ENCODE measurements around the gene FASTKD2.

FASTKD2 gene

GRCh38 chr2:206739271-206739670, 26.1 kb upstream of the FASTKD2 start:
- Histone ChIP-seq H3K9ac (ENCODE audit: low read length in 5 of 5) (no peak overlapping the region), H3K36me3 (ENCODE audit: control insufficient read depth in 5 of 5, insufficient read depth in 5 of 5, low read length in 5 of 5) (no peaks in the 10 kb centered on the region)

DNA sequence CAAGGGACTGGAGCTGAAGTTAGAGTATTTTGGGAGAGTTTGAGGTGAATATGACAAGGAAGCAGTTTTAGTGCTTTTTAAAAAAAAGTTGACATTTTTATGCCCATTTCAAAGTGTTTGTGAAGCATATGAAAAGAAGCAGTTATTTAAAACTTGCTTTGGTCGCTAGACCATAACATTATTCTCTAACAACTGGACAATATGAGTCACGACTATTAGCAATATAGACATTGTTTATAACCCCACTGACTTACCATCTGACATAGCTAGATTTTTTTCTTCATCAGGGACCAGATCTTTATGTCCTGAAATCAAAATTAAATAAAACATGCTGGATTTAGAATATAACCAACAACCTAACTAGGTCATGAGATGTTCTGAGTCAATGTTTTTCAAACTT, 24.6 kb upstream of the FASTKD2 start:
- Histone ChIP-seq H3K27me3 (ENCODE audit: control insufficient read depth in 5 of 5, insufficient read depth in 4 of 5, low read length in 5 of 5) (peaks cover 0 to 2% (median 0%) of the 10 kb centered on the region in 5 donors), H3K27ac (ENCODE audit: low read depth, low read length) (no peak overlapping the region)

More at GRCh38 chr2:206739271-206739670, 26.1 kb upstream of the FASTKD2 start:
- Histone ChIP-seq H3K4me1 (ENCODE audit: control insufficient read depth in 5 of 5, insufficient read depth in 5 of 5, low read length in 5 of 5) (no peaks in the 10 kb centered on the region), H3K9me3 (ENCODE audit: control insufficient read depth in 5 of 5, low read length in 5 of 5) (no peaks in the 10 kb centered on the region), H3K27me3 (ENCODE audit: control insufficient read depth in 5 of 5, insufficient read depth in 4 of 5, low read length in 5 of 5) (peaks cover 0 to 2% (median 0%) of the 10 kb centered on the region in 5 donors), H3K27ac (ENCODE audit: low read depth, low read length) (no peak overlapping the region), H3K4me3 (ENCODE audit: low read depth in 1 of 5, low read length in 5 of 5) (no peak overlapping the region)

GRCh38 chr2:206756816-206757215, 8.6 kb upstream of the FASTKD2 start:
- Histone ChIP-seq H3K4me1 (ENCODE audit: control insufficient read depth in 5 of 5, insufficient read depth in 5 of 5, low read length in 5 of 5) (no peaks in the 10 kb centered on the region), H3K9ac (ENCODE audit: low read length in 5 of 5) (no peak overlapping the region), H3K27ac (ENCODE audit: low read depth, low read length) (no peak overlapping the region), H3K36me3 (ENCODE audit: control insufficient read depth in 5 of 5, insufficient read depth in 5 of 5, low read length in 5 of 5) (no peaks in the 10 kb centered on the region), H3K9me3 (ENCODE audit: control insufficient read depth in 5 of 5, low read length in 5 of 5) (no peaks in the 10 kb centered on the region), H3K27me3 (ENCODE audit: control insufficient read depth in 5 of 5, insufficient read depth in 4 of 5, low read length in 5 of 5) (peaks cover 0 to 2% (median under 1%) of the 10 kb centered on the region in 5 donors), H3K4me3 (ENCODE audit: low read depth in 1 of 5, low read length in 5 of 5) (no peak overlapping the region)

More for the DNA sequence above, 24.6 kb upstream of the FASTKD2 start:
- no peaks in the 10 kb centered on the region for H3K36me3 ChIP-seq (ENCODE audit: control insufficient read depth in 5 of 5, insufficient read depth in 5 of 5, low read length in 5 of 5)
- H3K9ac ChIP-seq (ENCODE audit: low read length in 5 of 5), result no peak overlapping the region
- no peak overlapping the region for H3K4me3 ChIP-seq (ENCODE audit: low read depth in 1 of 5, low read length in 5 of 5)
- no peaks in the 10 kb centered on the region for H3K9me3 ChIP-seq (ENCODE audit: control insufficient read depth in 5 of 5, low read length in 5 of 5)
- no peaks in the 10 kb centered on the region for H3K4me1 ChIP-seq (ENCODE audit: control insufficient read depth in 5 of 5, insufficient read depth in 5 of 5, low read length in 5 of 5)

- peak overlapping the region; percentile 96 for H3K27ac ChIP-seq (ENCODE audit: low read depth, low read length)
- no peaks in the 10 kb centered on the region for H3K9me3 ChIP-seq (ENCODE audit: control insufficient read depth in 5 of 5, low read length in 5 of 5)
- H3K4me3 ChIP-seq (ENCODE audit: low read depth in 1 of 5, low read length in 5 of 5), result peak overlapping the region; percentile 81 to 96 (median 92)
- H3K27me3 ChIP-seq (ENCODE audit: control insufficient read depth in 5 of 5, insufficient read depth in 4 of 5, low read length in 5 of 5), result peaks cover 0 to 6% (median 0%) of the 10 kb centered on the region in 5 donors
- peaks cover 1 to 16% (median 13%) of the 10 kb centered on the region in 5 donors for H3K4me1 ChIP-seq (ENCODE audit: control insufficient read depth in 5 of 5, insufficient read depth in 5 of 5, low read length in 5 of 5)
- H3K9ac ChIP-seq (ENCODE audit: low read length in 5 of 5), result peak overlapping the region in 4 of 5 donors; percentile 10 to 98 (median 90)
- peaks cover 2 to 9% (median 6%) of the 10 kb centered on the region in 5 donors for H3K36me3 ChIP-seq (ENCODE audit: control insufficient read depth in 5 of 5, insufficient read depth in 5 of 5, low read length in 5 of 5)
Measured at GRCh38 chr2:206764673-206765241, 649 bp upstream of the FASTKD2 start.

- H3K9ac ChIP-seq (ENCODE audit: low read length in 5 of 5), result peak overlapping the region in 4 of 5 donors; percentile 87 to 98 (median 90)
- H3K27ac ChIP-seq (ENCODE audit: low read depth, low read length), result peak overlapping the region; percentile 96
- H3K4me3 ChIP-seq (ENCODE audit: low read depth in 1 of 5, low read length in 5 of 5), result peak overlapping the region; percentile 81 to 100 (median 93)
- peaks cover 8 to 21% (median 17%) of the 10 kb centered on the region in 5 donors for H3K36me3 ChIP-seq (ENCODE audit: control insufficient read depth in 5 of 5, insufficient read depth in 5 of 5, low read length in 5 of 5)
- peaks cover 0 to 6% (median 0%) of the 10 kb centered on the region in 5 donors for H3K27me3 ChIP-seq (ENCODE audit: control insufficient read depth in 5 of 5, insufficient read depth in 4 of 5, low read length in 5 of 5)
- no peaks in the 10 kb centered on the region for H3K9me3 ChIP-seq (ENCODE audit: control insufficient read depth in 5 of 5, low read length in 5 of 5)
- peaks cover 1 to 16% (median 13%) of the 10 kb centered on the region in 5 donors for H3K4me1 ChIP-seq (ENCODE audit: control insufficient read depth in 5 of 5, insufficient read depth in 5 of 5, low read length in 5 of 5)
Measured at GRCh38 chr2:206766057-206766930, 888 bp downstream of the FASTKD2 start.

DNA sequence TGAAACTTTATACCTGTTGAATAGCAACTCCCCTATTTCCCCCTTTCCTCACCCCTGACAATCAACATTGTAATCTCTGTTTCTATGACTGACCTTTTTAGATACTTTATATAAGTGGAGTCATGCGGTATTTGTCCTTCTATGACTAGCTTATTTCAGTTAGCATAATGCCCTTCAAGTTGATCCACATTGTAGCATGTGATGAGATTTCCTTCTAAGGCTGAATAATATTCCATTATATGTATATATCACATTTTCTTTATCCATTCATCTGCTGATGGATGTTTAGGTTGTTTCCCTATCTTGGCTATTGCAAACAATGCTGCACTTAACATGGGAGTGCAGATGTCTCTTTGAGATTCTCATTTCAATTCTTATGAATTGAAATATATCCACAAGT, 9.5 kb downstream of the FASTKD2 start:
- H3K4me1 ChIP-seq (ENCODE audit: control insufficient read depth in 5 of 5, insufficient read depth in 5 of 5, low read length in 5 of 5), result no peaks in the 10 kb centered on the region
- H3K36me3 ChIP-seq (ENCODE audit: control insufficient read depth in 5 of 5, insufficient read depth in 5 of 5, low read length in 5 of 5), result peaks cover 38 to 65% (median 61%) of the 10 kb centered on the region in 5 donors

DNA sequence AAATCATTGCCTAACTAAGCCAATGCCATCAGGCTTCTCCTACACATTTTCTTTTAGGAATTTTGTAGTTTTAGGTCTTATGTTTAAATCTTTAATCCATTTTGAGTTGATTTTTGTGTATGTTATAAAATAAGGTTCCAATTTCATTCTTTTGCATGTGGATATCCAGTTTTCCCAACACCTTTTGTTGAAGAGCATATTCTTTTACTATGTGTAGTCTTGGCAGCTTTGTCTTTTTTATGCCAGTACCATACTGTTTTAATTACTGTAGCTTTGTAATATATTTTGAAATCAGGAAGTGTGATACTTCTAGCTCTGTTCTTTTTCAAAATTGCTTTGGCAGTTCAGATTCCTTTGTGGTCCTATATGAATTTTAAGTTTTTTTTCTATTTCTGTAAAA, 11.0 kb downstream of the FASTKD2 start:
- Histone ChIP-seq H3K36me3 (ENCODE audit: control insufficient read depth in 5 of 5, insufficient read depth in 5 of 5, low read length in 5 of 5) (peaks cover 39 to 65% (median 54%) of the 10 kb centered on the region in 5 donors), H3K4me1 (ENCODE audit: control insufficient read depth in 5 of 5, insufficient read depth in 5 of 5, low read length in 5 of 5) (no peaks in the 10 kb centered on the region), H3K9ac (ENCODE audit: low read length in 5 of 5) (no peak overlapping the region), H3K9me3 (ENCODE audit: control insufficient read depth in 5 of 5, low read length in 5 of 5) (peaks cover 0 to 7% (median 0%) of the 10 kb centered on the region in 5 donors), H3K27me3 (ENCODE audit: control insufficient read depth in 5 of 5, insufficient read depth in 4 of 5, low read length in 5 of 5) (no peaks in the 10 kb centered on the region), H3K27ac (ENCODE audit: low read depth, low read length) (no peak overlapping the region), H3K4me3 (ENCODE audit: low read depth in 1 of 5, low read length in 5 of 5) (no peak overlapping the region)

More for the DNA sequence above, 9.5 kb downstream of the FASTKD2 start:
- Histone ChIP-seq H3K4me3 (ENCODE audit: low read depth in 1 of 5, low read length in 5 of 5) (no peak overlapping the region), H3K27me3 (ENCODE audit: control insufficient read depth in 5 of 5, insufficient read depth in 4 of 5, low read length in 5 of 5) (no peaks in the 10 kb centered on the region), H3K9me3 (ENCODE audit: control insufficient read depth in 5 of 5, low read length in 5 of 5) (peaks cover 0 to 7% (median 0%) of the 10 kb centered on the region in 5 donors), H3K27ac (ENCODE audit: low read depth, low read length) (no peak overlapping the region), H3K9ac (ENCODE audit: low read length in 5 of 5) (no peak overlapping the region)

DNA sequence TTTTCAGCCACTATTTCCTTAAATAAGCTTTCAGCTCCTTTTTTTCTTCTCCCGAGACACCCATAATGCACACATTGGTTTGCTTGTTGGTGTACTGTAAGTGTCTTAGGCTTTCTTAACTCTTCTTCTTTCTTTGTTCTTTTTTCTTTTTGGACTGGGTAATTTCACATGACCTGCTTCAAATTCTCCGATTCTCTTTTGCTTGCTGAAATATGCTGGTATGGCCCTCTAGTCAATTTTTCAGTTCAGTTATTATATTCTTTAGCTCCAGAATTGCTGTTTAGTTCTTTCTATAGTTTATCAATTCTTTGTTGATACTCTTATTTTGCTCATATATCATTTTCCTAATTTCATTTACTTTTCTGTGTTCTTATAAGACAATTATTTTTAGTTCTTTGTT, 15.3 kb downstream of the FASTKD2 start:
- H3K4me3 ChIP-seq (ENCODE audit: low read depth in 1 of 5, low read length in 5 of 5), result no peak overlapping the region
- H3K9ac ChIP-seq (ENCODE audit: low read length in 5 of 5), result no peak overlapping the region
- peaks cover 38 to 62% (median 47%) of the 10 kb centered on the region in 5 donors for H3K36me3 ChIP-seq (ENCODE audit: control insufficient read depth in 5 of 5, insufficient read depth in 5 of 5, low read length in 5 of 5)
- no peaks in the 10 kb centered on the region for H3K4me1 ChIP-seq (ENCODE audit: control insufficient read depth in 5 of 5, insufficient read depth in 5 of 5, low read length in 5 of 5)
- H3K27ac ChIP-seq (ENCODE audit: low read depth, low read length), result no peak overlapping the region
- H3K27me3 ChIP-seq (ENCODE audit: control insufficient read depth in 5 of 5, insufficient read depth in 4 of 5, low read length in 5 of 5), result no peaks in the 10 kb centered on the region
- peaks cover 0 to 7% (median 0%) of the 10 kb centered on the region in 5 donors for H3K9me3 ChIP-seq (ENCODE audit: control insufficient read depth in 5 of 5, low read length in 5 of 5)

DNA sequence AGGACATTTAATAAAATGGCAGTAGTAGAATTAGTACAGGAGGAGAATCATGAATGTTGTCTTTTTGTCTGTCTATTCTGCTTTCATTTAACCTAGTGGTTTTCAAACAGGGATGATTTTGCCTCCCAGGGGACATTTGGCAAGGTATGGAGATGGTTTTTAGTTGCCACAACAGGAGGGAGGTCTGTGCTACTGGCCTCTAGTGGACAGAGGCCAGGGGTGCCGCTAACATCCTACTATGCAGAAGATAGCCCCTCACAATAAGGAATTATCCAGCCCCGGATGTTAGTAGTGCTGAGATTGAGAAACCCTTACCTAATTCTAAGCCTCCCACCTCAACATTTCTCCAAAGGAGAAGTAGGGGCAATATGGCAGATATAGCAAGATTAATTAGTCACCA, 18.3 kb downstream of the FASTKD2 start:
- Histone ChIP-seq H3K27ac (ENCODE audit: low read depth, low read length) (no peak overlapping the region), H3K36me3 (ENCODE audit: control insufficient read depth in 5 of 5, insufficient read depth in 5 of 5, low read length in 5 of 5) (peaks cover 44 to 83% (median 72%) of the 10 kb centered on the region in 5 donors), H3K27me3 (ENCODE audit: control insufficient read depth in 5 of 5, insufficient read depth in 4 of 5, low read length in 5 of 5) (no peaks in the 10 kb centered on the region), H3K9me3 (ENCODE audit: control insufficient read depth in 5 of 5, low read length in 5 of 5) (no peaks in the 10 kb centered on the region), H3K4me3 (ENCODE audit: low read depth in 1 of 5, low read length in 5 of 5) (no peak overlapping the region), H3K9ac (ENCODE audit: low read length in 5 of 5) (no peak overlapping the region), H3K4me1 (ENCODE audit: control insufficient read depth in 5 of 5, insufficient read depth in 5 of 5, low read length in 5 of 5) (no peaks in the 10 kb centered on the region)
